ENCODE measurements around the gene ZBTB42. TPM values are rescaled to one million over a fixed set of nuclear protein-coding genes. Genes with fewer than 3 reads are reported as not detected.

Gene ZBTB42
- total RNA-seq, 1 donor from 2014 or later, result 6.9 TPM

GRCh38 chr14:104773505-104774452 is 27.1 kb upstream of the ZBTB42 start:
- Histone ChIP-seq H3K36me3 (ENCODE audit: insufficient read depth, low read length) (peaks cover 4% of the 10 kb centered on the region), H3K9ac (ENCODE audit: low read length) (no peak overlapping the region), H3K79me2 (ENCODE audit: insufficient read depth, low read length) (peaks cover 7% of the 10 kb centered on the region), H3K27ac (ENCODE audit: low read depth, low read length) (no peak overlapping the region), H3K9me3 (ENCODE audit: insufficient read depth, low read depth, low read length) (no peaks in the 10 kb centered on the region), H2AFZ (ENCODE audit: low read depth, low read length) (no peak overlapping the region), H4K20me1 (ENCODE audit: insufficient read depth, low read length) (peaks cover 45% of the 10 kb centered on the region), H3K4me1 (ENCODE audit: insufficient read depth, low read length) (peaks cover 2% of the 10 kb centered on the region), H3K4me2 (ENCODE audit: low read length) (no peak overlapping the region), H3K4me3 (ENCODE audit: insufficient read depth, low read depth, low read length) (no peak overlapping the region), H3K27me3 (ENCODE audit: insufficient read depth, low read length) (no peaks in the 10 kb centered on the region)
- H3K27me3 Mint-ChIP-seq (ENCODE audit: low read depth, unreplicated experiment), result no peaks in the 10 kb centered on the region
- H3K4me3 Mint-ChIP-seq (ENCODE audit: unreplicated experiment), result no peak overlapping the region
- FAIRE-seq (no peak), DNase-seq (ENCODE audit: low read depth) (no peak)
- no peaks in the 10 kb centered on the region for H3K9me3 Mint-ChIP-seq (ENCODE audit: unreplicated experiment)
- TF ChIP-seq CTCF (IDR thresholded peaks at IDR 0.05; ENCODE audit: insufficient read depth, low read depth, low read length) (no peak), EZH2 (IDR thresholded peaks at IDR 0.05; ENCODE audit: insufficient read depth, low read length) (no peak)
- peaks cover 21% of the 10 kb centered on the region for H3K36me3 Mint-ChIP-seq (ENCODE audit: low read depth, unreplicated experiment)
- H3K4me1 Mint-ChIP-seq (ENCODE audit: low read depth, unreplicated experiment), result peaks cover 3% of the 10 kb centered on the region
- peak overlapping the region; percentile 34 for H3K27ac Mint-ChIP-seq (ENCODE audit: unreplicated experiment)

GRCh38 chr14:104774453-104775072 is 26.3 kb upstream of the ZBTB42 start:
- Histone ChIP-seq H3K9ac (ENCODE audit: low read length) (no peak overlapping the region), H3K27ac (ENCODE audit: low read depth, low read length) (no peak overlapping the region), H3K36me3 (ENCODE audit: insufficient read depth, low read length) (peaks cover 4% of the 10 kb centered on the region), H3K4me3 (ENCODE audit: insufficient read depth, low read depth, low read length) (no peak overlapping the region), H4K20me1 (ENCODE audit: insufficient read depth, low read length) (peaks cover 49% of the 10 kb centered on the region), H3K79me2 (ENCODE audit: insufficient read depth, low read length) (peaks cover 12% of the 10 kb centered on the region), H3K4me1 (ENCODE audit: insufficient read depth, low read length) (no peaks in the 10 kb centered on the region), H3K9me3 (ENCODE audit: insufficient read depth, low read depth, low read length) (no peaks in the 10 kb centered on the region), H3K4me2 (ENCODE audit: low read length) (no peak overlapping the region), H2AFZ (ENCODE audit: low read depth, low read length) (no peak overlapping the region), H3K27me3 (ENCODE audit: insufficient read depth, low read length) (no peaks in the 10 kb centered on the region)
- Mint-ChIP-seq H3K4me1 (ENCODE audit: low read depth, unreplicated experiment) (no peaks in the 10 kb centered on the region), H3K27ac (ENCODE audit: unreplicated experiment) (no peak overlapping the region), H3K4me3 (ENCODE audit: unreplicated experiment) (no peak overlapping the region), H3K36me3 (ENCODE audit: low read depth, unreplicated experiment) (peaks cover 21% of the 10 kb centered on the region), H3K9me3 (ENCODE audit: unreplicated experiment) (no peaks in the 10 kb centered on the region), H3K27me3 (ENCODE audit: low read depth, unreplicated experiment) (no peaks in the 10 kb centered on the region)
- no peak for TF ChIP-seq CTCF (IDR thresholded peaks at IDR 0.05; ENCODE audit: insufficient read depth, low read depth, low read length)
- TF ChIP-seq EZH2 (IDR thresholded peaks at IDR 0.05; ENCODE audit: insufficient read depth, low read length), result no peak
- DNase-seq (ENCODE audit: low read depth), result no peak
- FAIRE-seq, result no peak

Data from astrocyte (in vitro differentiated cells and primary cell).